Left ventricle myocardium inferior (tissue), 1 donor: ENCODE results near the gene SLC46A2. TPM values are rescaled to one million over a fixed set of nuclear protein-coding genes. Genes with fewer than 3 reads are reported as not detected.

Experiments used
- DNase-seq: peaks from one replicate; pipeline ENCODE4 v3.0.0-alpha.2; 2020
- H3K27ac ChIP-seq: fragments of 200-600 bp; replicated peaks from 2 replicates; pipeline ENCODE4 v1.8.0; 2021
- H3K27me3 ChIP-seq: fragments of 200-600 bp; 2 replicates; pipeline ENCODE4 v1.8.0; 2021; ENCODE audit warnings: low read depth
- H3K36me3 ChIP-seq: fragments of 200-600 bp; 2 replicates; pipeline ENCODE4 v1.8.0; 2021
- H3K4me1 ChIP-seq: fragments of 200-600 bp; 2 replicates; pipeline ENCODE4 v1.8.0; 2021
- H3K4me3 ChIP-seq: fragments of 200-600 bp; 2 replicates; pipeline ENCODE4 v1.8.0; 2021; ENCODE audit warnings: mild to moderate bottlenecking, moderate library complexity
- H3K9me3 ChIP-seq: fragments of 200-600 bp; replicated peaks from 2 replicates; pipeline ENCODE4 v1.8.0; 2021
- CTCF ChIP-seq: fragments of 200-600 bp; IDR thresholded peaks from 2 replicates; pipeline ENCODE4 v1.8.0; 2021; ENCODE audit warnings: antibody characterized with exemption, mild to moderate bottlenecking, borderline replicate concordance
- intact Hi-C: fragments of 100-400 bp; cut with micrococcal nuclease; formaldehyde crosslinking; loops from one replicate; pipeline ENCODE4 v1.11.0; 2022
- total RNA-seq: library from RNA; stranded (reverse); fragmentation: NEBNext Ultra II Directional; extraction: Animal tissue kit (Norgen Biotek cat#: 25700); gene quantifications from one replicate; pipeline ENCODE4 v1.2.1, GENCODE V29; 2021
- donor health status: DM: no; HTN: yes; CAD: no; lungs with severe emphysema.

Gene SLC46A2
- total RNA-seq, 1 donor from 2014 or later = not detected

GRCh38 chr9:112894699-112895098 lies 4.0 kb upstream of the SLC46A2 start:
- intact Hi-C loops = no loop called here
- Histone ChIP-seq H3K4me3 (no peak overlapping the region), H3K9me3 (no peaks in the 10 kb centered on the region), H3K27ac (no peak overlapping the region), H3K27me3 (peaks cover 14% of the 10 kb centered on the region), H3K36me3 (no peaks in the 10 kb centered on the region), H3K4me1 (peaks cover 13% of the 10 kb centered on the region)
- TF ChIP-seq CTCF = no peak
- no peak for DNase-seq

DNA sequence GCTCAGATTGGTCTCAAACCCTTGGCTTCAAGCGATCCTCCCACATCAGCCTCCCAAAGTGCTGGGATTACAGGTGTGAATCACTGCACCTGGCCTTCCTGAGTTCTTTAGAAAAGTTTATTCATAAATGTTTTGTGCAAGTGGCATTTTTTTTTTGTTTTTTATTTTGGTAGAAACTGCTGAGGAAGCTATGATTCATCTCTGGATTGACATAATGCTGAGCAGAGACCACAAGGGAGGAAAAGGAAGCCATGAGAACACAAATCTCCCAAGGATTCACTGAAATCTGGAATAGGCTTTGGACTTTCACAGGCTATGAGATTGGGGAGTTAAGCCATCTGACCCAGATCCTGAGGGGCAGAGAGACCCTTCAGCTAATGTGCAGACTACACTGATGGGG lies 3.4 kb upstream of the SLC46A2 start:
- no peak overlapping the region for H3K4me3 ChIP-seq
- peaks cover 13% of the 10 kb centered on the region for H3K4me1 ChIP-seq
- intact Hi-C loops = no loop called here
- no peak for TF ChIP-seq CTCF
- H3K27me3 ChIP-seq = peaks cover 19% of the 10 kb centered on the region
- H3K9me3 ChIP-seq = no peaks in the 10 kb centered on the region
- H3K27ac ChIP-seq = no peak overlapping the region
- DNase-seq = no peak
- no peaks in the 10 kb centered on the region for H3K36me3 ChIP-seq

DNA sequence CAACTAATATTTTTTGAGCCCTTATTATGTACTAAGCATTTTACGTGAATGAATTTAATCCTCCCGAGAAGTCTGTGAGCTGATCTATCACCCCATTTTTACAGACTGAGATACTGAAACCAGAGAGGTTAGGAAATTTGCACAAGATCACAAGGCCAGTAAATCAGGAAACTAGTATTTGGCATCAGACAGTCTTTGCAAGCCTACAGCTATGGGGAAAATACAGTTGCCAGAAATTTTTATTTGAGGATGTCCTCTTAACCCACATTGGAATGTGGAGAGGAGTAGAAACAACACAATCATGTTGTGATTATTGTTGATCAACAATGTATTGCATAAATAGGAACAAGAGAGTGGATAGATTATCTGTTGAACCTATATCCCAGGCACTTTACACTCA lies 2.3 kb upstream of the SLC46A2 start:
- intact Hi-C loops = no loop called here
- no peak overlapping the region for H3K4me3 ChIP-seq
- no peaks in the 10 kb centered on the region for H3K36me3 ChIP-seq
- H3K27ac ChIP-seq = no peak overlapping the region
- DNase-seq = no peak
- peaks cover 13% of the 10 kb centered on the region for H3K4me1 ChIP-seq
- H3K9me3 ChIP-seq = no peaks in the 10 kb centered on the region
- TF ChIP-seq CTCF = no peak
- peaks cover 19% of the 10 kb centered on the region for H3K27me3 ChIP-seq

DNA sequence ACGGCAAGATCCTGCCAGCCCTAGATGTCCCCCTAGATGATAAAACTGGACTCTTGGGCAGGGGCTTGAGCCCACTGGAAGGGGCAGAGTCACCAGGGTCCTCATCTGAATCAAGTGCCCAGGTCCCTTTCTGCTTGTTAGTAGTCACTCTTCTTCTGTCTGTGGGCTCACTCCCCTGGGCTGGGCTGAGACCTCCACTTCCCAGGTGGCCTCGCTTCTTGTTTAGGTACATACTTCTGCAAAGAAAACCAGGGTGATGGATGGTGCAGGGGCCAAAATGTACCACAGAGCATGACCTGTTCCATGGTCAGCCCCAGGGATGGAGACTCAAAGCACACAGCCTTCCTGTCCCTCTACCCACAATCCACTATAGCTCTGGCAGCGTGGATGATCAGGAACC lies 845 bp upstream of the SLC46A2 start:
- Histone ChIP-seq H3K4me1 (peaks cover 13% of the 10 kb centered on the region), H3K4me3 (no peak overlapping the region), H3K36me3 (no peaks in the 10 kb centered on the region), H3K27me3 (peaks cover 19% of the 10 kb centered on the region), H3K9me3 (no peaks in the 10 kb centered on the region), H3K27ac (no peak overlapping the region)
- intact Hi-C loops = no loop called here
- DNase-seq = no peak
- TF ChIP-seq CTCF = no peak

DNA sequence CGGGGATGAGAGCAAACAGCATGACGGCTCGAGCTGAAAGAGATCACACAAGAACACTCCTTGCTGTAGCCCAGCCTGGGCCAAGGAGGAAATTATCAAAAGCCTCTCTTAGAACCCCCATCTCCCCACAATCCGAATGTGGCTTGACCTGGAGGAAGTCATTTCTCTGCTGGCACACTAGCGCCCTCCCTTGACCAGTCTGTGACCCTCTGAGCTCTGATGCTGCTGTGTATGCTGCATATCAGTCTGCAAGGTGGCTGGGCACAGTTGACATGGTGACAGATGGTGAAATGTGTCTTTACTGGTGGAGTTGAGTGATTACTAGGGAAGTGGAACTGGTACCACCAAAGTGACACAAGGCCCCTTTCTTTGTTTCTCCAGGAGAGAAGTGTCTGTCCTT lies 3.3 kb downstream of the SLC46A2 start:
- H3K27ac ChIP-seq = no peak overlapping the region
- no peak for TF ChIP-seq CTCF
- peaks cover 19% of the 10 kb centered on the region for H3K27me3 ChIP-seq
- intact Hi-C loops = no loop called here
- no peaks in the 10 kb centered on the region for H3K9me3 ChIP-seq
- DNase-seq = no peak
- H3K4me3 ChIP-seq = no peak overlapping the region
- H3K36me3 ChIP-seq = no peaks in the 10 kb centered on the region
- peaks cover 13% of the 10 kb centered on the region for H3K4me1 ChIP-seq

- H3K36me3 ChIP-seq = peaks cover 4% of the 10 kb centered on the region
- no peaks in the 10 kb centered on the region for H3K9me3 ChIP-seq
- H3K27ac ChIP-seq = no peak overlapping the region
- no peak overlapping the region for H3K4me3 ChIP-seq
- no peak for DNase-seq
- TF ChIP-seq CTCF = no peak
- intact Hi-C loops = no loop called here
- H3K27me3 ChIP-seq = peaks cover 19% of the 10 kb centered on the region
- H3K4me1 ChIP-seq = peaks cover 13% of the 10 kb centered on the region
Observed at GRCh38 chr9:112886351-112886750, 4.3 kb downstream of the SLC46A2 start.
